Gastroesophageal sphincter (tissue), 4 donors: ENCODE data around the gene LAMA5. TPM values are rescaled to one million over a fixed set of nuclear protein-coding genes. Genes with fewer than 3 reads are reported as not detected.

Experiments used
- ATAC-seq: fragments of 150-250 bp; one replicate; pipeline ENCODE4 v1.9.1; 2016; ENCODE audit warnings: mild to moderate bottlenecking, moderate library complexity
- H3K27ac ChIP-seq, 4 donors: fragments of 200-600 bp; sonication (generic) in 3 of 4; 1 replicate in 3 of 4; 2 replicates in 1 of 4; pipeline ENCODE4 v1.5.1; 2016 to 2019
- H3K27me3 ChIP-seq: fragments of 200-600 bp; sonication (generic); one replicate; pipeline ENCODE4 v1.5.1; 2019
- H3K36me3 ChIP-seq, 2 donors: fragments of 200-600 bp; sonication (generic); one replicate each; pipeline ENCODE4 v1.5.1; 2019; ENCODE audit warnings: control low read depth in 1 of 2
- H3K4me1 ChIP-seq, 3 donors: fragments of 200-600 bp; sonication (generic); 1 replicate in 2 of 3; 2 replicates in 1 of 3; pipeline ENCODE4 v1.5.1; 2016 to 2019; ENCODE audit warnings: control low read depth in 2 of 3
- H3K4me3 ChIP-seq, 2 donors: fragments of 200-600 bp; sonication (generic); one replicate each; pipeline ENCODE4 v1.5.1; 2019; ENCODE audit warnings: mild to moderate bottlenecking in 1 of 2, moderate library complexity in 1 of 2
- H3K9me3 ChIP-seq, 3 donors: fragments of 200-600 bp; sonication (generic); one replicate each; pipeline ENCODE4 v1.5.1; 2017 to 2019; ENCODE audit warnings: control low read depth in 2 of 3
- EP300 ChIP-seq: sonication (generic); formaldehyde crosslinking; IDR thresholded peaks from one replicate; pipeline ENCODE4 v1.6.1; 2017; ENCODE audit warnings: antibody characterized with exemption, mild to moderate bottlenecking
- POLR2A ChIP-seq, 2 donors: fragments of 450-650 bp; IDR thresholded peaks; one replicate each; pipeline ENCODE4 v1.6.1; 2017; ENCODE audit warnings: antibody characterized with exemption in 2 of 2, mild to moderate bottlenecking in 2 of 2, moderate library complexity in 1 of 2
- POLR2AphosphoS5 ChIP-seq: sonication (generic); formaldehyde crosslinking; IDR thresholded peaks from one replicate; pipeline ENCODE4 v1.6.1; 2017; ENCODE audit warnings: antibody characterized with exemption
- WGBS, 2 donors: methylation state at CpG; one replicate each; pipeline ENCODE4 v1.1.5; 2018; ENCODE audit warnings: low coverage in 1 of 2; 5-methylcytosine and 5-hydroxymethylcytosine counted together
- total RNA-seq, 4 donors: library from RNA; depleted of rRNA; stranded (reverse); fragments of >200 nt; gene quantifications; one replicate each; pipeline ENCODE4 v1.1.0, GENCODE V29; 2016
- TF ChIP-seq, protein P1 (sequence below), 4 experiments: fragments of 200-600 bp in 2 of 4; fragments of 450-650 bp in 2 of 4; sonication (generic) in 1 of 4; IDR thresholded peaks; one replicate each; pipeline ENCODE4 v1.5.1; 2017 to 2019; ENCODE audit warnings: antibody characterized with exemption in 4 of 4, mild to moderate bottlenecking in 2 of 4, moderate library complexity in 2 of 4

LAMA5 gene
- total RNA-seq, 4 donors from 2014 or later: 58.6 to 259 (median 172) TPM

DNA sequence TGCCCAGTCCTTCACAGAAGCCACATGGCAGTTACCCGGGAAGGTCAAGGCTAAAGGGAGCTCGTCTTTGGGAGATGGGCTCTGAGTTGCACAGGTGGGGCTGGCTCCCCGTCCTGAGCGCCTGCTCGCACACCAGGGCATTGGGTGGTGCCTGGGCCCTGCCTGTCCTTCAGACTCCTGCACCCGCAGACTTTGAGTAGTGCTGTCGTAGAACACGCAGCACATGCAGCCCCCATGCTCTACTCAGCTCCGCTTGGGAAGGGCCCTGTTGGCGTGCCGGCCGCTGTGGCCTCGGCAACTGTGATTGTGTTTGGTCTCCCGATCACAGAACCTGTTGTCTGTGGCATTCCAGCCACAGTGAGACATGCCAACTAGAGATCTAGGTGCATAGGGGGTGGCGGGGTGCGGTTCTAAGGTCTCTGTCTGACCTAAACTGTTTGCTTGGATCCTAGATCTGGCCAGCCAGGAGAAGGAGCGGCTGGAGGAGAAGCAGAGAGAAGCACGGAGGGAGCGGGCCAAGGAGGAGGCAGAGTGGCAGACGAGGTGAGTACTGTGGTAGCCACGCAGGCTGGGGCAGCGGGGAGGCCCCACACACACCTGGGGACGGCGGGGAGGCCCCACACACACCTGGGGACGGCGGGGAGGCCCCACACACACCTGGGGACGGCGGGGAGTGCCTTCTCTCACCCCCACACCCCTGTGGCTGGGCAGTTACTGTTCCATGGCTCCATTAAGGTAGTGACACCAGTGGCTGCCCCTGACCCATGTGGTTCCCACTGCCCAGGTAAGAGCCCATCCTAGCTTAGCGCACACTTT lies 75.7 kb downstream of the LAMA5 start:
- no peaks in the 10 kb centered on the region for H3K9me3 ChIP-seq
- peaks cover 0 to 98% of the 10 kb centered on the region in 2 donors for H3K36me3 ChIP-seq
- TF ChIP-seq POLR2AphosphoS5 (no peak), POLR2A (IDR thresholded peaks at IDR 0.05) (no peak), EP300 (no peak)
- TF ChIP-seq, protein P1, sequence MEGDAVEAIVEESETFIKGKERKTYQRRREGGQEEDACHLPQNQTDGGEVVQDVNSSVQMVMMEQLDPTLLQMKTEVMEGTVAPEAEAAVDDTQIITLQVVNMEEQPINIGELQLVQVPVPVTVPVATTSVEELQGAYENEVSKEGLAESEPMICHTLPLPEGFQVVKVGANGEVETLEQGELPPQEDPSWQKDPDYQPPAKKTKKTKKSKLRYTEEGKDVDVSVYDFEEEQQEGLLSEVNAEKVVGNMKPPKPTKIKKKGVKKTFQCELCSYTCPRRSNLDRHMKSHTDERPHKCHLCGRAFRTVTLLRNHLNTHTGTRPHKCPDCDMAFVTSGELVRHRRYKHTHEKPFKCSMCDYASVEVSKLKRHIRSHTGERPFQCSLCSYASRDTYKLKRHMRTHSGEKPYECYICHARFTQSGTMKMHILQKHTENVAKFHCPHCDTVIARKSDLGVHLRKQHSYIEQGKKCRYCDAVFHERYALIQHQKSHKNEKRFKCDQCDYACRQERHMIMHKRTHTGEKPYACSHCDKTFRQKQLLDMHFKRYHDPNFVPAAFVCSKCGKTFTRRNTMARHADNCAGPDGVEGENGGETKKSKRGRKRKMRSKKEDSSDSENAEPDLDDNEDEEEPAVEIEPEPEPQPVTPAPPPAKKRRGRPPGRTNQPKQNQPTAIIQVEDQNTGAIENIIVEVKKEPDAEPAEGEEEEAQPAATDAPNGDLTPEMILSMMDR (IDR thresholded peaks at IDR 0.05): no peak
- H3K27me3 ChIP-seq: no peaks in the 10 kb centered on the region
- no peaks in the 10 kb centered on the region for H3K4me1 ChIP-seq
- H3K4me3 ChIP-seq: no peak overlapping the region
- no peak for ATAC-seq
- H3K27ac ChIP-seq: no peak overlapping the region
- WGBS, 2 donors: 88% methylated on average over 12 of the region's 29 CpGs; no CpG with 5 or more reads in 1 of the 2 donors

DNA sequence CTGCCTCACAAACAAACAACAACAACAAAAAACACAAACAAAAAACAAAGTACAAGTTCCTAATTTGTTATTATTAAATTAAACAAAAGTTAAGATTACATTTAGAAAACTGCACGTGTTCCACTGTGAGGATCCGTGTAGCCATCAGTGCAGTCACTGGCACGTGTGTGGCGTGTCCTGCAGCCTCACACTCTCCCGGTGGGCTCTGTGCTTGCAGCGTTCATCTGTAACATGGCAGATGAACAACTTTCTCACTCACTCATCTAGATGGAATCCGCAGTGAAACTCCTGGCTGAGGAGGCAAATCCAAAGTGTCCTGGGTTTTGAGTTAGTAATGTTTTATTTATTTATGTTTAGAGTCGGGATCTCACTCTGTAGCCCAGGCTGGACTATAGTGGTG lies 77.2 kb downstream of the LAMA5 start:
- Histone ChIP-seq H3K36me3 (peaks cover 0 to 98% of the 10 kb centered on the region in 2 donors), H3K4me1 (no peaks in the 10 kb centered on the region), H3K27ac (no peak overlapping the region), H3K4me3 (no peak overlapping the region), H3K9me3 (no peaks in the 10 kb centered on the region), H3K27me3 (no peaks in the 10 kb centered on the region)
- ATAC-seq: no peak
- no peak for TF ChIP-seq POLR2AphosphoS5
- TF ChIP-seq EP300: no peak
- no peak for TF ChIP-seq POLR2A (IDR thresholded peaks at IDR 0.05)
- TF ChIP-seq, protein P1 (IDR thresholded peaks at IDR 0.05): no peak
- 75 to 76% methylated on average over 8 of the region's 8 CpGs for WGBS, 2 donors

DNA sequence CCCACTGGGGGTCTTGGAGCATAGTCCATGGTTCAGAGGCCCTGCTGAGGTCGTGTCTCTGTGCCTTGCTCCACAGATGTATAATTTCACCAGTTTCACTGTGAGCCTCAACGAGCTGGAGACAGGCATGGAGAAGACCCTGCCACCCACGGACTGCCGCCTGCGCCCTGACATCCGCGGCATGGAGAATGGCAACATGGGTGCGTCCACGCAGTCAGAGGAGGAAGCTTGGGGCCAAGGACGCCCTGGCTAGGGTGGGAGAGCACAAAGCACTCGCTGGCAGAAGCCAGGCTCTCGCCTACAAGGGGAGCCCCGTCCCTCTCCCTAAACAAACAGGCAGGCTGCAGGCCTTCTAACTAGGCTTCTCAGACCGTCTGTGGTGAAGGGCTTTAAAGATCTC lies 78.0 kb downstream of the LAMA5 start:
- TF ChIP-seq POLR2AphosphoS5 (no peak), POLR2A (IDR thresholded peaks at IDR 0.05) (no peak), EP300 (no peak)
- TF ChIP-seq, protein P1 (IDR thresholded peaks at IDR 0.05): no peak
- Histone ChIP-seq H3K4me3 (no peak overlapping the region), H3K9me3 (no peaks in the 10 kb centered on the region), H3K4me1 (no peaks in the 10 kb centered on the region), H3K36me3 (peaks cover 0 to 98% of the 10 kb centered on the region in 2 donors), H3K27me3 (no peaks in the 10 kb centered on the region), H3K27ac (no peak overlapping the region)
- no peak for ATAC-seq
- WGBS, 2 donors: 59 to 80% methylated on average over 2 to 3 of the region's 14 CpGs

DNA sequence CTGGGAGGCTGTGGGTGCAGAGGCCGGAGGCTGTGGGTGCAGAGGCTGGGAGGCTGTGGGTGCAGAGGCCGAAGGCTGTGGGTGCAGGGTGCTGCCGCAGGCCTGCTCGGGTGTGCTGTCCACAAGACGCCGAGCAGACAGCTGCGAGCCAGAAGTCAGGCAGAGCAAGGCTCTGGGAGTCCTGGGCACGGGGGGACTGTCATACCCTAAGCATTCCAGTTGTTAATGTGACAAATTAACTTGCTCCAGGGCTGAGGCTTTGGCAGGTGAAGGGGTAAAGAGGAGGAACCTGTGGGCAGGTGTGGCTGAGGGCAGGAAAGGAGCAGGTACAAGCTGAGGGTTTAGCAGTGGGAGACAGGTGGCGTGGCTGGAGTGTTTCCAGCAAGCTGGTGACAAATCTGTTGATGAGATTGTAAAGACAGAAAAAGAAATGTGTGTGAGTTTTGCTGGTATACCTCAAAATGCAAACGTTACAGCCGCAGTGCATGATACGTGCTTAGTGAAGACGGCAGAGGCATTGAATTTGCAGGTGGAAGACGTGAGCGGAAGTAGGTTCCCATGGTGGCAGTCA lies 78.5 kb downstream of the LAMA5 start:
- no peak for ATAC-seq
- no peaks in the 10 kb centered on the region for H3K27me3 ChIP-seq
- 78 to 88% methylated on average over 9 to 10 of the region's 15 CpGs for WGBS, 2 donors
- H3K27ac ChIP-seq: no peak overlapping the region
- H3K4me1 ChIP-seq: no peaks in the 10 kb centered on the region
- H3K9me3 ChIP-seq: no peaks in the 10 kb centered on the region
- H3K36me3 ChIP-seq: peaks cover 0 to 98% of the 10 kb centered on the region in 2 donors
- no peak overlapping the region for H3K4me3 ChIP-seq
- TF ChIP-seq EP300 (no peak), POLR2AphosphoS5 (no peak), POLR2A (IDR thresholded peaks at IDR 0.05) (no peak)
- TF ChIP-seq, protein P1 (IDR thresholded peaks at IDR 0.05): no peak
